PFSK-1 (cell line): Measurements from ENCODE around the gene STRIP1.

Source experiments
- FOXP2 ChIP-seq: optimal IDR thresholded peaks from 2 replicates; pipeline ENCODE3; 2011; ENCODE audit warnings: borderline replicate concordance, control low read depth, inconsistent platforms; ENCODE audit not compliant: insufficient read depth; ENCODE audit errors: extremely low read length, extremely low read depth
- POLR2AphosphoS5 ChIP-seq: IDR thresholded peaks from 2 replicates; pipeline ENCODE4 v1.6.1; 2012; ENCODE audit warnings: low read depth, mild to moderate bottlenecking, control low read depth, low read length, moderate library complexity
- REST ChIP-seq, 2 experiments: IDR thresholded peaks; 2 replicates each; pipeline versions ENCODE4 v1.6.1 to v1.8.0; 2011 to 2012; ENCODE audit warnings: low read depth in 2 of 2, low read length in 2 of 2, control low read depth in 1 of 2, inconsistent platforms in 1 of 2, mild to moderate bottlenecking in 1 of 2, moderate library complexity in 1 of 2; ENCODE audit not compliant: insufficient read depth in 1 of 2
- SIN3A ChIP-seq: IDR thresholded peaks from 2 replicates; pipeline ENCODE4 v1.6.1; 2012; ENCODE audit warnings: mild to moderate bottlenecking, low read length, moderate library complexity, borderline replicate concordance; ENCODE audit not compliant: insufficient read depth
- TAF1 ChIP-seq: IDR thresholded peaks from 2 replicates; pipeline ENCODE4 v1.6.1; 2012; ENCODE audit warnings: low read length, control low read depth, borderline replicate concordance; ENCODE audit not compliant: insufficient read depth

Gene STRIP1

GRCh38 chr1:110032327-110032726, 2.1 kb upstream of the STRIP1 start:
- TF ChIP-seq TAF1 (no peak), POLR2AphosphoS5 (no peak), SIN3A (no peak), REST (IDR thresholded peaks at IDR 0.05; ENCODE audit: insufficient read depth in 1 of 2, low read depth in 2 of 2, low read length in 2 of 2) (no peak)

- TF ChIP-seq SIN3A: no peak
- no peak for TF ChIP-seq POLR2AphosphoS5
- TF ChIP-seq FOXP2: no peak
- no peak for TF ChIP-seq REST (IDR thresholded peaks at IDR 0.05; ENCODE audit: insufficient read depth in 1 of 2, low read depth in 2 of 2, low read length in 2 of 2)
- no peak for TF ChIP-seq TAF1
Observed at GRCh38 chr1:110033421-110033820, 1.0 kb upstream of the STRIP1 start.

GRCh38 chr1:110034040-110034450, 379 bp upstream of the STRIP1 start:
- TF ChIP-seq FOXP2 (no peak), REST (IDR thresholded peaks at IDR 0.05; ENCODE audit: insufficient read depth in 1 of 2, low read depth in 2 of 2, low read length in 2 of 2) (no peak), SIN3A (no peak), POLR2AphosphoS5 (no peak), TAF1 (no peak)

- TF ChIP-seq POLR2AphosphoS5 (no peak), TAF1 (no peak), FOXP2 (no peak), SIN3A (no peak)
Observed at GRCh38 chr1:110035236-110035752, 870 bp downstream of the STRIP1 start.

- no peak for TF ChIP-seq SIN3A
- no peak for TF ChIP-seq TAF1
- TF ChIP-seq REST (IDR thresholded peaks at IDR 0.05; ENCODE audit: insufficient read depth in 1 of 2, low read depth in 2 of 2, low read length in 2 of 2): no peak
- TF ChIP-seq FOXP2: no peak
- TF ChIP-seq POLR2AphosphoS5: no peak
Observed at GRCh38 chr1:110038271-110038670, 3.8 kb downstream of the STRIP1 start.
